Kidney (tissue), 14 donors: Measurements from ENCODE around the gene MAST3. TPM values are rescaled to one million over a fixed set of nuclear protein-coding genes. Genes with fewer than 3 reads are reported as not detected.

Source experiments
- DNase-seq, 5 donors: peaks; one replicate each; pipeline ENCODE4 v3.0.0-alpha.2; 2013 to 2020
- FAIRE-seq: peaks from 2 replicates; lab custom pipeline; 2012; peaks lifted over from hg19 to GRCh38; lab: Jason Lieb, UNC
- H3K27ac ChIP-seq, 2 donors: one replicate each; pipeline ENCODE4 v1.7.0; 2013; ENCODE audit warnings: low read depth in 2 of 2, low read length in 2 of 2, inconsistent platforms in 1 of 2
- H3K27me3 ChIP-seq: one replicate; pipeline ENCODE4 v1.7.1; 2013; ENCODE audit warnings: low read length, inconsistent platforms; ENCODE audit not compliant: control insufficient read depth, insufficient read depth
- H3K36me3 ChIP-seq, 3 donors: one replicate each; pipeline versions ENCODE4 v1.7.0 to v1.7.1; 2013; ENCODE audit warnings: low read length in 3 of 3, control low read depth in 1 of 3, inconsistent platforms in 1 of 3; ENCODE audit not compliant: insufficient read depth in 3 of 3, control insufficient read depth in 2 of 3
- H3K4me1 ChIP-seq, 3 donors: one replicate each; pipeline versions ENCODE4 v1.7.0 to v1.7.1; 2013; ENCODE audit warnings: low read length in 3 of 3, inconsistent platforms in 1 of 3, low read depth in 1 of 3; ENCODE audit not compliant: control insufficient read depth in 2 of 3, insufficient read depth in 2 of 3
- H3K4me3 ChIP-seq, 3 donors: one replicate each; pipeline versions ENCODE4 v1.7.0 to v1.8.1; 2013; ENCODE audit warnings: low read length in 3 of 3, control low read depth in 1 of 3, inconsistent platforms in 1 of 3
- H3K9ac ChIP-seq, 3 donors: one replicate each; pipeline versions ENCODE4 v1.7.0 to v1.7.1; 2013; ENCODE audit warnings: low read length in 3 of 3, control low read depth in 1 of 3, inconsistent platforms in 1 of 3
- H3K9me3 ChIP-seq, 3 donors: one replicate each; pipeline versions ENCODE4 v1.7.0 to v1.7.1; 2013; ENCODE audit warnings: low read length in 3 of 3, control low read depth in 1 of 3, inconsistent platforms in 1 of 3; ENCODE audit not compliant: control insufficient read depth in 2 of 3, insufficient read depth in 1 of 3
- CTCF ChIP-seq: IDR thresholded peaks from 3 replicates; pipeline ENCODE4 v1.5.1; 2012; ENCODE audit warnings: mild to moderate bottlenecking, moderate library complexity, borderline replicate concordance; ENCODE audit not compliant: insufficient read depth; ENCODE audit errors: extremely low read depth
- intact Hi-C: fragments of 100-400 bp; cut with DNase I; formaldehyde crosslinking; loops from one replicate; pipeline ENCODE4 v1.11.1; 2022
- polyA plus RNA-seq: library from polyadenylated mRNA; stranded (reverse); fragments of 350-450 nt; fragmentation: Illumina TruSeq; extraction: RNeasy Lipid Tissue Mini Kit (QIAGEN cat#74804); gene quantifications from one replicate; pipeline ENCODE4 v1.2.3, GENCODE V29; 2014; ENCODE audit warnings: low read depth, low replicate concordance; ENCODE audit not compliant: insufficient read depth
- total RNA-seq: library from RNA; stranded (reverse); fragmentation: NEBNext Ultra II Directional; extraction: Animal tissue kit (Norgen Biotek cat#: 25700); gene quantifications from one replicate; pipeline ENCODE4 v1.2.1, GENCODE V29; 2021
- donor health status: control.
- donor health status: control.
- donor health status: control.
- donor health status: control.
- donor health status: control.
- donor health status: DM: yes; HTN: yes; CAD: no.
- donor health status: Normal renal cell carcinoma (clear cell type).

MAST3 gene
- total and polyA plus RNA-seq, 2 donors from 2014 or later: 5.6 to 16.0 TPM

DNA sequence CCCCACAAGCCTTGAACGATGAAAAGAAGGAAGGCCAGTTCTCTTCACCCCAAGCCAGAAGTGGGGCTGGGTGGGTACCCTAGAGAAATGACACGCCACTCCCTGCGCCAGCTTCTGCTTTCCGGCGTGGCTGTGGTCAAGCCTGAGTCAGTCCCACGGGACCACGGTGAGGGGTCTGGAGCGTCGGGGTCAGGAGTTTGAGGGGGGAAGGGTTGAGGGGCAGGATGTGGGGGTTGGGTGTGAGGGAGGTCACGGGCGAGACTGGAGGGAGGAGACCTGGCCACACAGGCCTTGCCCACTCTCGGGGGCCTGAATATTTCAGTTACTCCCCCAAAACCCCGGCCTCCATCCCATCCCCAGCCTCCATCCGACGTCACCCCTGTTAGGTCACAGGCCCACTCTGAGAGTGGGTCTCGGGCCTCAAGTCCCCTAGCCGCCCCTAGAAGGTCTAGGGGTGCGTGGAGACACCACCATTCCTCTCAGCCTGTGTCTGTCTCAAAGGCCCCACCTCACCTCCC, 75.5 kb downstream of the MAST3 start:
- Histone ChIP-seq H3K4me1 (peaks cover 0 to 5% (median 4%) of the 10 kb centered on the region in 3 donors), H3K4me3 (peak overlapping the region in 1 of 3 donors; percentile 57), H3K9ac (peak overlapping the region in 1 of 3 donors; percentile 17), H3K27ac (peak overlapping the region; percentile 50 to 82), H3K27me3 (no peaks in the 10 kb centered on the region), H3K9me3 (no peaks in the 10 kb centered on the region), H3K36me3 (peaks cover 0 to 3% (median 0%) of the 10 kb centered on the region in 3 donors)
- FAIRE-seq: no peak
- peak in 1 of 5 donors; percentile 87 for DNase-seq
- TF ChIP-seq CTCF: no peak
- intact Hi-C loops: no loop called here

GRCh38 chr19:18173572-18174288, 76.2 kb downstream of the MAST3 start, which contains the start of gene IFI30:
Gene IFI30, plus strand, starts transcription at chr19:18173813. Its CDS starts 29 bp downstream, at chr19:18173842.
- H3K36me3 ChIP-seq: peaks cover 0 to 1% (median 0%) of the 10 kb centered on the region in 3 donors
- FAIRE-seq: no peak
- H3K4me1 ChIP-seq: peaks cover 0 to 5% (median 4%) of the 10 kb centered on the region in 3 donors
- DNase-seq: peak; percentile 74 to 95 (median 84)
- peak within 1 kb of the TSS in 2 of 3 donors; percentile 1 to 43 for H3K9ac ChIP-seq
- H3K4me3 ChIP-seq: peak within 1 kb of the TSS; percentile 37 to 66 (median 57)
- peak within 1 kb of the TSS; percentile 66 to 82 for H3K27ac ChIP-seq
- intact Hi-C loops: no loop called here
- no peak for TF ChIP-seq CTCF
- no peaks in the 10 kb centered on the region for H3K9me3 ChIP-seq
- no peaks in the 10 kb centered on the region for H3K27me3 ChIP-seq

DNA sequence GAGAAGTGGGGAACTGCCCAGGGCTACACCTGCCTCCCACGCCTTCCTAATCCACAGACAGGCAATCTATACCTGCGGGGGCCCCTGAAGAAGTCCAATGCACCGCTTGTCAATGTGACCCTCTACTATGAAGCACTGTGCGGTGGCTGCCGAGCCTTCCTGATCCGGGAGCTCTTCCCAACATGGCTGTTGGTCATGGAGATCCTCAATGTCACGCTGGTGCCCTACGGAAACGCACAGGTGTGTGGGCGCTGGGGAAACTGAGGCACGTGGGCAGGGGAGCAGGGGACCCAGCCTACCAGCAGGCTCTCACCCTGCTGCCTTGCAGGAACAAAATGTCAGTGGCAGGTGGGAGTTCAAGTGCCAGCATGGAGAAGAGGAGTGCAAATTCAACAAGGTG, 77.4 kb downstream of the MAST3 start:
- Histone ChIP-seq H3K4me3 (peak overlapping the region in 1 of 3 donors; percentile 57), H3K27ac (no peak overlapping the region), H3K27me3 (no peaks in the 10 kb centered on the region), H3K9me3 (no peaks in the 10 kb centered on the region), H3K9ac (no peak overlapping the region), H3K36me3 (no peaks in the 10 kb centered on the region), H3K4me1 (peaks cover 0 to 5% (median 4%) of the 10 kb centered on the region in 3 donors)
- peak in 1 of 5 donors; percentile 31 for DNase-seq
- intact Hi-C loops: no loop called here
- FAIRE-seq: no peak
- no peak for TF ChIP-seq CTCF
